VCaP (cell line): ENCODE measurements around the gene SEPTIN3.

ENCODE experiments used
- H3K27ac ChIP-seq: fragments of 450-650 bp; 2 replicates; pipeline ENCODE4 v1.5.1; 2017
- CTCF ChIP-seq: fragments of 450-650 bp; conservative IDR thresholded peaks from 2 replicates; pipeline ENCODE4 v1.5.1; 2017; ENCODE audit warnings: mild to moderate bottlenecking, moderate library complexity

Gene SEPTIN3

GRCh38 chr22:41971431-41971830 lies 2.2 kb downstream of the SEPTIN3 start:
- TF ChIP-seq CTCF, result no peak

GRCh38 chr22:41974691-41975290 lies 5.5 kb downstream of the SEPTIN3 start:
- H3K27ac ChIP-seq, result no peak overlapping the region
- TF ChIP-seq CTCF, result no peak

More at GRCh38 chr22:41971431-41971830, 2.2 kb downstream of the SEPTIN3 start:
- H3K27ac ChIP-seq, result no peak overlapping the region

- H3K27ac ChIP-seq, result no peak overlapping the region
Measured at GRCh38 chr22:41975299-41976069, 6.2 kb downstream of the SEPTIN3 start.

GRCh38 chr22:41976070-41976901 lies 7.0 kb downstream of the SEPTIN3 start:
- no peak for TF ChIP-seq CTCF
- peak overlapping the region; percentile 65; the same call in 1 of the 2 replicates for H3K27ac ChIP-seq

More at GRCh38 chr22:41975299-41976069, 6.2 kb downstream of the SEPTIN3 start:
- TF ChIP-seq CTCF, result no peak

GRCh38 chr22:41976961-41977566 lies 7.8 kb downstream of the SEPTIN3 start:
- peak overlapping the region; percentile 65; the same call in 1 of the 2 replicates for H3K27ac ChIP-seq
- TF ChIP-seq CTCF, result no peak

- no peak for TF ChIP-seq CTCF
- H3K27ac ChIP-seq, result no peak overlapping the region
Measured at GRCh38 chr22:41978732-41979131, 9.5 kb downstream of the SEPTIN3 start.
